ENCODE results near the gene BASP1. TPM values are rescaled to one million over a fixed set of nuclear protein-coding genes. Genes with fewer than 3 reads are reported as not detected.

Gene BASP1
- total RNA-seq, 2 donors from 2014 or later, result 60.3 to 63.0 TPM

- no peak overlapping the region for H3K27ac ChIP-seq (ENCODE audit: low read depth, low read length)
- no peaks in the 10 kb centered on the region for H3K27me3 Mint-ChIP-seq (ENCODE audit: insufficient read depth)
- no peak for TF ChIP-seq CTCF (conservative IDR thresholded peaks at IDR 0.05)
These were observed 34.5 kb upstream of the BASP1 start for GRCh38 chr5:17182981-17183380.

DNA sequence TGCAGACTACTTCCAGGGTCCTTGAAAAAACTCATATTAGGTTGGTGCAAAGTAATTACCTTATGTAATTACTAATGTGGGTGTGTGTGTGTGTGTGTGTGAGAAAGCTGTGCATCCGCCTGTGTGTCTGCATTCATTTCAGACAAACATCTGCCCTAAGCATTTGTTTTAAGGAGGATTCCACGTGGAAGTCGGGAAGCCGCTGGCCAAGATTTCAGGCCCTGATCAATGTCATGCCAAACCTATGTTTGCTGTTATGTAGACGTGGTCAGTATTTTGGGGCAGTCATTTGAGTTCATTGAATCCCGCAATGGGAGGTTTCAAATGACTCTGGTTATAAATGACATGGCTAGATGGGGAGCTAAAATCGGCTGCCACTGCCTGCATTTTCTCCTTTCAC lies 33.6 kb upstream of the BASP1 start:
- no peak for DNase-seq
- H3K4me3 ChIP-seq (ENCODE audit: low read length), result no peak overlapping the region
- no peaks in the 10 kb centered on the region for H3K9me3 Mint-ChIP-seq
- no peaks in the 10 kb centered on the region for H3K36me3 ChIP-seq (ENCODE audit: control insufficient read depth, insufficient read depth, low read length)
- no peak overlapping the region for H3K4me3 Mint-ChIP-seq
- H3K27me3 Mint-ChIP-seq (ENCODE audit: insufficient read depth), result no peaks in the 10 kb centered on the region
- H3K4me1 Mint-ChIP-seq, result peaks cover 21% of the 10 kb centered on the region
- 92 to 100% methylated on average over 2 to 7 of the region's 7 CpGs for WGBS, 2 experiments (ENCODE audit: insufficient coverage in 1 of 2, insufficient read length in 1 of 2)
- H3K27ac ChIP-seq (ENCODE audit: low read depth, low read length), result no peak overlapping the region
- H3K4me1 ChIP-seq (ENCODE audit: control insufficient read depth, insufficient read depth, low read length), result peaks cover 3% of the 10 kb centered on the region
- H3K36me3 Mint-ChIP-seq (ENCODE audit: low read depth), result no peaks in the 10 kb centered on the region
- no peak for TF ChIP-seq CTCF (conservative IDR thresholded peaks at IDR 0.05)
- H3K9me3 ChIP-seq (ENCODE audit: control insufficient read depth, low read length), result no peaks in the 10 kb centered on the region
- H3K27me3 ChIP-seq (ENCODE audit: control insufficient read depth, insufficient read depth, low read length, poor library complexity, severe bottlenecking), result no peaks in the 10 kb centered on the region
- no peak overlapping the region for H3K27ac Mint-ChIP-seq
- H3K9ac ChIP-seq (ENCODE audit: extremely low read depth, low read length, poor library complexity, severe bottlenecking), result no peak overlapping the region

More at GRCh38 chr5:17182981-17183380, 34.5 kb upstream of the BASP1 start:
- no peaks in the 10 kb centered on the region for H3K9me3 ChIP-seq (ENCODE audit: control insufficient read depth, low read length)
- peaks cover 21% of the 10 kb centered on the region for H3K4me1 Mint-ChIP-seq
- DNase-seq, result no peak
- H3K4me3 Mint-ChIP-seq, result no peak overlapping the region
- peaks cover 3% of the 10 kb centered on the region for H3K4me1 ChIP-seq (ENCODE audit: control insufficient read depth, insufficient read depth, low read length)
- no peaks in the 10 kb centered on the region for H3K27me3 ChIP-seq (ENCODE audit: control insufficient read depth, insufficient read depth, low read length, poor library complexity, severe bottlenecking)
- H3K27ac Mint-ChIP-seq, result no peak overlapping the region
- WGBS, 2 experiments (ENCODE audit: insufficient coverage in 1 of 2, insufficient read length in 1 of 2), result 90 to 92% methylated on average over 1 of the region's 1 CpG
- no peaks in the 10 kb centered on the region for H3K36me3 Mint-ChIP-seq (ENCODE audit: low read depth)
- H3K4me3 ChIP-seq (ENCODE audit: low read length), result no peak overlapping the region
- no peak overlapping the region for H3K9ac ChIP-seq (ENCODE audit: extremely low read depth, low read length, poor library complexity, severe bottlenecking)
- H3K9me3 Mint-ChIP-seq, result no peaks in the 10 kb centered on the region
- H3K36me3 ChIP-seq (ENCODE audit: control insufficient read depth, insufficient read depth, low read length), result no peaks in the 10 kb centered on the region

DNA sequence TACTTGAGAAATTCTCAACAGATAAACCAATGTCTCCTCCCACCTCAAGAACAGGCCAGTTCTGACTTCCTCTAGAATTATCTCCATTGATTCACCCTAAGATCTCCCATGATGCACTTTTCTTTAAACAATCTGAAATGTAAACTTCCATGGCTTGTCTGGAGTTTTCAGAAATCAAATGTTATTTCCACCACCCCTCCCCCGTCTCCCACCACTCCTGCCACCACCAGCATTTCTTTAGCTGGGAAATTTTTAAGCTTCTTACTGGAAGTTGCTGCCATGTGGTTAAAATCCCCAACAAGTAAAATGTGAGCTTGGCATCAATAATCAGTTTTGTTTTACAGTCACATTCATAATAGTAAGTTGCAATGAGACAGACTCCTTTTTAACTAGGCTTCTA lies 32.8 kb upstream of the BASP1 start:
- H3K9ac ChIP-seq (ENCODE audit: extremely low read depth, low read length, poor library complexity, severe bottlenecking), result no peak overlapping the region
- H3K4me3 ChIP-seq (ENCODE audit: low read length), result no peak overlapping the region
- H3K4me3 Mint-ChIP-seq, result no peak overlapping the region
- TF ChIP-seq CTCF (conservative IDR thresholded peaks at IDR 0.05), result no peak
- H3K27ac Mint-ChIP-seq, result no peak overlapping the region
- 100% methylated on average over 1 of the region's 1 CpG; no CpG with 5 or more reads in 1 of the 2 experiments for WGBS, 2 experiments (ENCODE audit: insufficient coverage in 1 of 2, insufficient read length in 1 of 2)
- H3K27me3 Mint-ChIP-seq (ENCODE audit: insufficient read depth), result no peaks in the 10 kb centered on the region
- peaks cover 3% of the 10 kb centered on the region for H3K4me1 ChIP-seq (ENCODE audit: control insufficient read depth, insufficient read depth, low read length)
- H3K9me3 ChIP-seq (ENCODE audit: control insufficient read depth, low read length), result no peaks in the 10 kb centered on the region
- peaks cover 19% of the 10 kb centered on the region for H3K4me1 Mint-ChIP-seq
- H3K36me3 Mint-ChIP-seq (ENCODE audit: low read depth), result peaks cover 3% of the 10 kb centered on the region
- H3K27me3 ChIP-seq (ENCODE audit: control insufficient read depth, insufficient read depth, low read length, poor library complexity, severe bottlenecking), result no peaks in the 10 kb centered on the region
- H3K9me3 Mint-ChIP-seq, result peaks cover 3% of the 10 kb centered on the region
- no peak overlapping the region for H3K27ac ChIP-seq (ENCODE audit: low read depth, low read length)
- H3K36me3 ChIP-seq (ENCODE audit: control insufficient read depth, insufficient read depth, low read length), result no peaks in the 10 kb centered on the region
- DNase-seq, result no peak
